DND-41 (cell line): ENCODE data around the gene RGL1.

Experiments used
- ATAC-seq: fragments of 200-7000 bp; cut with Tn5 transposase; 3 replicates; pipeline ENCODE4 v1.9.1; 2021; ENCODE audit warnings: low read depth; ENCODE audit not compliant: insufficient read depth
- DNase-seq: peaks from one replicate; pipeline ENCODE4 v3.0.0-alpha.2; 2020
- H2AFZ ChIP-seq: 2 replicates; pipeline ENCODE4 v1.6.0; 2012; ENCODE audit warnings: low read depth, low read length
- H3K27ac ChIP-seq: 2 replicates; pipeline ENCODE4 v1.5.1; 2012; ENCODE audit warnings: low read length, inconsistent platforms
- H3K27me3 ChIP-seq: fragments of 200-600 bp; sonication (generic); 2 replicates; pipeline ENCODE4 v1.6.0; 2012; ENCODE audit warnings: low read length, mild to moderate bottlenecking, inconsistent platforms; ENCODE audit not compliant: insufficient read depth, poor library complexity
- H3K36me3 ChIP-seq: 2 replicates; pipeline ENCODE4 v1.5.1; 2012; ENCODE audit warnings: low read length, inconsistent platforms; ENCODE audit not compliant: insufficient read depth
- H3K4me1 ChIP-seq: 2 replicates; pipeline ENCODE4 v1.5.1; 2012; ENCODE audit warnings: mild to moderate bottlenecking, low read length; ENCODE audit not compliant: insufficient read depth
- H3K4me2 ChIP-seq: 2 replicates; pipeline ENCODE4 v1.6.0; 2012; ENCODE audit warnings: mild to moderate bottlenecking, moderate library complexity, low read length, inconsistent platforms; ENCODE audit not compliant: insufficient read depth
- H3K4me3 ChIP-seq, 2 experiments: fragments of 200-600 bp in 1 of 2; shearing (Covaris generic) in 1 of 2; 2 replicates each; pipeline ENCODE4 v1.5.1; 2012 to 2016; ENCODE audit warnings: inconsistent platforms in 2 of 2, low read length in 2 of 2, mild to moderate bottlenecking in 2 of 2, low read depth in 1 of 2, moderate library complexity in 1 of 2
- H3K79me2 ChIP-seq: 2 replicates; pipeline ENCODE4 v1.6.0; 2012; ENCODE audit warnings: low read length, inconsistent platforms; ENCODE audit not compliant: insufficient read depth
- H3K9ac ChIP-seq: 2 replicates; pipeline ENCODE4 v1.6.0; 2012; ENCODE audit warnings: low read depth, mild to moderate bottlenecking, inconsistent platforms, low read length, moderate library complexity
- H3K9me3 ChIP-seq: 2 replicates; pipeline ENCODE4 v1.5.1; 2012; ENCODE audit warnings: low read length, moderate library complexity, mild to moderate bottlenecking, inconsistent platforms; ENCODE audit not compliant: insufficient read depth, severe bottlenecking
- H4K20me1 ChIP-seq: 2 replicates; pipeline ENCODE4 v1.6.0; 2012; ENCODE audit warnings: low read length; ENCODE audit not compliant: insufficient read depth
- EZH2 ChIP-seq: IDR thresholded peaks from 3 replicates; pipeline ENCODE4 v1.6.1; 2012; ENCODE audit warnings: borderline replicate concordance, low read depth, mild to moderate bottlenecking, moderate library complexity, low read length, inconsistent platforms; ENCODE audit not compliant: severe bottlenecking
- TF ChIP-seq, protein P1 (sequence below): IDR thresholded peaks from 2 replicates; pipeline ENCODE4 v1.5.1; 2012; ENCODE audit warnings: borderline replicate concordance, low read length, moderate library complexity, mild to moderate bottlenecking; ENCODE audit not compliant: poor library complexity, severe bottlenecking; ENCODE audit errors: extremely low read depth

Gene RGL1

DNA sequence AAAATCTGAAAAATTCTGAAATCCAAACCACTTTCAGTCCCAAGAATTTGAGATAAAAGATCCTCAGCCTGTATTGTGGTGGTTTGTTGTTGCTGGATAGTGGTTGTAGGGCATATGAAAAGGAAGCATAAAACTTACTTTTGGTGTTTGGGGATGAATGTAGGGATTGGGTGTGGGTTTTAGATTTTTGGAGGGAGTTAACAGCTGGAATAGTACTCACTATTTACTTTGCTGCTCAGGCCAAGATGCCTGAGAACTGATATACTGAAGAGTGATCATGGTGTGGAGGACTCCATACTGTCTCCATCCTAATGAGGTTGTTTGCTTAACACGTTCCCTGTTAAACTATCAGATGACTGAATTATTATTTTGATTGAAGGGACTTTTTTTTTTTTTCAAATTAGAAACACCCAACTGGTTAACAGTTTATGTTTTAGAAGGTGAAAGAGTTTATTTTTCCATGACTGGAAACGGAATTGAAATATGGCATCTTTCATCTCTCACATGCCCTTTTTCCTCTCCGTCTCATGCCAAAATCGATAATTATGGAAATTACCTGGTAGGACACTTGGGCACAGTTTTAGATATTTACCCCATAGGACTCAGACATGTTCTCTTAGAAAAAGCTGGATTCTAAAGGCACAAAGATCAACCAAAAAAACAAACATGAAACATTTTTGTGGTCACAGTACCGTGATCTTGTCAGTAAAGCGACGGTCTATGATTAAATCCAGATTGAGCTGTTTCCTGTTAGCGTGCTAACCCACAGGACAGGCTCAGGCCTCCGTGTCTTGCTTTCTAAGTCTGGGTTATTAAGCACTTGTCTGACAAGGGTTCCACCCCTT lies 37.3 kb downstream of the RGL1 start:
- H3K9ac ChIP-seq: no peak overlapping the region
- H3K27ac ChIP-seq: no peak overlapping the region
- H4K20me1 ChIP-seq: no peaks in the 10 kb centered on the region
- no peak for TF ChIP-seq EZH2
- TF ChIP-seq, protein P1, sequence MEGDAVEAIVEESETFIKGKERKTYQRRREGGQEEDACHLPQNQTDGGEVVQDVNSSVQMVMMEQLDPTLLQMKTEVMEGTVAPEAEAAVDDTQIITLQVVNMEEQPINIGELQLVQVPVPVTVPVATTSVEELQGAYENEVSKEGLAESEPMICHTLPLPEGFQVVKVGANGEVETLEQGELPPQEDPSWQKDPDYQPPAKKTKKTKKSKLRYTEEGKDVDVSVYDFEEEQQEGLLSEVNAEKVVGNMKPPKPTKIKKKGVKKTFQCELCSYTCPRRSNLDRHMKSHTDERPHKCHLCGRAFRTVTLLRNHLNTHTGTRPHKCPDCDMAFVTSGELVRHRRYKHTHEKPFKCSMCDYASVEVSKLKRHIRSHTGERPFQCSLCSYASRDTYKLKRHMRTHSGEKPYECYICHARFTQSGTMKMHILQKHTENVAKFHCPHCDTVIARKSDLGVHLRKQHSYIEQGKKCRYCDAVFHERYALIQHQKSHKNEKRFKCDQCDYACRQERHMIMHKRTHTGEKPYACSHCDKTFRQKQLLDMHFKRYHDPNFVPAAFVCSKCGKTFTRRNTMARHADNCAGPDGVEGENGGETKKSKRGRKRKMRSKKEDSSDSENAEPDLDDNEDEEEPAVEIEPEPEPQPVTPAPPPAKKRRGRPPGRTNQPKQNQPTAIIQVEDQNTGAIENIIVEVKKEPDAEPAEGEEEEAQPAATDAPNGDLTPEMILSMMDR: no peak
- H3K4me2 ChIP-seq: no peak overlapping the region
- H3K4me1 ChIP-seq: peaks cover 6% of the 10 kb centered on the region; the same call in 1 of the 2 replicates
- peak; percentile 9 for DNase-seq
- no peaks in the 10 kb centered on the region for H3K79me2 ChIP-seq
- H3K4me3 ChIP-seq: no peak overlapping the region
- H3K36me3 ChIP-seq: no peaks in the 10 kb centered on the region
- no peak overlapping the region for H2AFZ ChIP-seq
- peak; percentile 79 for ATAC-seq
- H3K27me3 ChIP-seq: no peaks in the 10 kb centered on the region
- H3K9me3 ChIP-seq: no peaks in the 10 kb centered on the region

- Histone ChIP-seq H3K27me3 (no peaks in the 10 kb centered on the region), H4K20me1 (no peaks in the 10 kb centered on the region), H3K4me3 (no peak overlapping the region), H2AFZ (no peak overlapping the region), H3K9me3 (no peaks in the 10 kb centered on the region), H3K36me3 (no peaks in the 10 kb centered on the region), H3K79me2 (no peaks in the 10 kb centered on the region), H3K9ac (no peak overlapping the region), H3K4me1 (peaks cover 6% of the 10 kb centered on the region; the same call in 1 of the 2 replicates), H3K4me2 (no peak overlapping the region), H3K27ac (no peak overlapping the region)
- no peak for TF ChIP-seq EZH2
- TF ChIP-seq, protein P1: no peak
- ATAC-seq (no peak), DNase-seq (no peak)
These were observed 37.9 kb downstream of the RGL1 start for GRCh38 chr1:183842795-183843144.

DNA sequence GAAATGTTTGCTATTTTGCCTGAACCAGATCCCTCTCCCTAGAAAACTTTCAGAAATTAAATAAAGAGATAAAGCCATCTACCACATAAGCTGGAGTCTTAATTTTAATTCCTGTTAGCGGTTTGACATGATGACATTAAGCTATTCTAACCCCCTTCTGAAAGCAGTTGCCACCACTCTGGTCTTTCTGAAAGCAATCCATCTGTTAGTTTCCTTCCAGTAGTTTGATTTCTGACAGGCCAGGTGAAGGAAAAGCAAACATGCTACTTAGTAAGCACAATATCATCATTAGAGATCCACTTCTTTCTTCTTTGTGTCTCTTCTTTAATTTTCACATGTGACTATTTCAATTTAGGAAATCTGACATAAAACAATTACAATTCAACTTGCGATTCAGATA lies 39.9 kb downstream of the RGL1 start:
- Histone ChIP-seq H3K27ac (no peak overlapping the region), H3K4me2 (no peak overlapping the region), H3K9ac (no peak overlapping the region), H3K4me3 (no peak overlapping the region), H3K4me1 (peaks cover 6% of the 10 kb centered on the region; the same call in 1 of the 2 replicates), H2AFZ (no peak overlapping the region), H3K9me3 (no peaks in the 10 kb centered on the region), H3K36me3 (no peaks in the 10 kb centered on the region), H4K20me1 (no peaks in the 10 kb centered on the region), H3K27me3 (no peaks in the 10 kb centered on the region), H3K79me2 (no peaks in the 10 kb centered on the region)
- ATAC-seq (no peak), DNase-seq (no peak)
- no peak for TF ChIP-seq EZH2
- TF ChIP-seq, protein P1: no peak
